Germinal center (tissue), 1 donor: ENCODE data around the gene CFL1.
"Not testable (repeated sequence)": the region's sequence is repeated elsewhere in the genome, so short reads cannot be mapped to it uniquely, and the experiment has no call there.

Experiments used
- DNase-seq: peaks from one replicate; pipeline ENCODE4 v3.0.0; 2012; ENCODE audit warnings: mixed read lengths, low spot score

Gene CFL1

DNA sequence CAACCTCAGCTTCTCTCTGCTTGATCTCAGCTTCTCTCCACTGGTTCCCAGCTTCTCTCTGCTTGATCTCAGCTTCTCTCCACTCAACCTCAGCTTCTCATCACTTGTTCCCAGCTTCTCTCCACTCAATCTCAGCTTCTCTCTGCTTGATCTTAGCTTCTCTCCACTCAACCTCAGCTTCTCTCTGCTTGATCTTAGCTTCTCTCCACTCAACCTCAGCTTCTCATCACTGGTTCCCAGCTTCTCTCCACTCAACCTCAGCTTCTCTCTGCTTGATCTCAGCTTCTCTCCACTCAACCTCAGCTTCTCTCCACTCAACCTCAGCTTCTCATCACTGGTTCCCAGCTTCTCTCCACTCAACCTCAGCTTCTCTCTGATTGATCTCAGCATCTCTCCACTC is 25.7 kb downstream of the CFL1 start:
- DNase-seq, result not testable (repeated sequence)

DNA sequence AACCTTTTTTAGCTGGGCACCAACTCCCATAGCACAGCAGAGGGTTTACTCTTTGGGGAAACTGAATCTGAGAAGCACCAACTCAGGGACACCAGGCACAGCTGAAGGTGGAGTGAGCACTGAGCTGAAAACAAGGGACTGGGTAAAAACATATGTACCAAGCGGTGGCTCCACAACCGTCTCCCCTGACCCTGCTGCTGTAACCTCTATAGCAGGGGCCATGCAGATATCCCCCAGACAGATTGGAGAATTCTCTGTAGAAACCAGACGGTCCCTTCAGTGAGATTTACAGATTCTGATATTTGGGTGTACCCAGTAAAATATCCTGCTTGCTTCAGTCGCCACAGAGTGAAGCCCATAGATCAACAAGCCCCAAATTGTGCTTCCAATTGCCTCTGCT is 28.5 kb downstream of the CFL1 start:
- DNase-seq, result no peak

DNA sequence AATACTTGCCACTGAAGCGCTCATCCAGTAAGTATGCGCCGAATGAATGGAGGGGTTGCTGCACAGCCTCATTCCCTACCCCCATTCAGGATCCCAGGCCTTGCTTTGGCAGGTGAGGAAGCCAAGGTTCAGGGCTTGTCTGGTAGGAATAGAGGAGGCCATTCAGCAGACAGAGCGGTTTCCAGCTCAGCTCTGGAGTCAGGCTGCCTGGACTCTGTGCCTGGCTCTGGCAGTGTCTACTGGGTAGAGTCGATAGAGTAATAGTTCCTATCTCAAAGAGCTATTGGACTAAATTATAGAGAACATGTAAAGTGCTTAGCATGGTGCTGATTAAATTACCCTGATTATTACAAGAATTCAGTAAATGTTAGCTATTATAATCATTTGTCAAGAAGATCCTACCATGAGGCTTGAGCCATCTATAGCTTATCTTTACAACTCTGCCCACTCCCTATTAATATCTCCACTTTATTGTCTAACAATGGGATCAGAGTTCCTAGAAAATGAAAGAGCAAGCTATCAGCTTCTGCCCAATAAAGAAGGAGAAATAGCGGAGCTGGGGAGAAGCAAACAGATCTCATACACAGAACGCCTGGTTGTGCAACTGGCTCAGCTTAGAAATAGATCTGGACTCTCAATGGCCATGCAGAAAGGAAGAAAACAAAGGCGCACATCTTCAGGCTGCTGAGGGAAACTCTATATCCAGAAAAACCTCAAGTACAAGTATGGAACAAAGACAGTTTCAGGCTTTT is 30.8 kb downstream of the CFL1 start:
- no peak for DNase-seq

DNA sequence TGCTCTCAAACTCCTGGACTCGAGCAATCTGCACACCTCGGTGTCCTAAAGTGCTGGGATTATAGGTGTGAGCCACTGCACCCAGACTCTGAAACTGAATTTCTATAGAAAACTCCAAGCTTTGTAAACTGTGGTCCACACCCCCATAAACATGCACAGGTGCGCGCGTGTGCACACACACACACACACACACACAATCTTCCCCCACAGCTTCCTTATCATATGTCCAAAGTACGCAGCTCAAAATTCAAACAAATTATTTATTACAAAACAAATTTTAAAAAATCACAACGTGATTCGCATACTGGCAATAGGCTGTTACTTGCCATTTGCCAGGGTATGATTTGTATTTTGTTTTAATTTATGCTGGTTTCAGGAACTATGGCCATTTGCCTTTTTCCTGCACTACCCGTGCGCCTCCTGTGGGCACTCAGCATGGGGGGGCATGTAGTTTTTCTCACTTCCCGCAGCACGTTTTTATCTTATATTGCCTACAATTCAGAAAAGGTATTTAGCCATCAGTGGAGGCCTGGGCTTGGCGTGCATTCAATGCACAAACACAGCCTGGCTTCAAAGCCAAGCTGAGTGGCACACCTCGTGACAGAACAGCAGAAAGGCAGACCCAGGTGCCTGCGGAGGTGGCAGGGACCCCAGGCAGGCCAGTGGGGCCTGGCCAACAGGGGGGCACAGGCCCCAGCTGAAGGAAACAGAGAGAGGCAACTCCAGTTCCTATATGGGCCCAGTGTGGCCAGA is 35.0 kb downstream of the CFL1 start:
- no peak for DNase-seq

DNA sequence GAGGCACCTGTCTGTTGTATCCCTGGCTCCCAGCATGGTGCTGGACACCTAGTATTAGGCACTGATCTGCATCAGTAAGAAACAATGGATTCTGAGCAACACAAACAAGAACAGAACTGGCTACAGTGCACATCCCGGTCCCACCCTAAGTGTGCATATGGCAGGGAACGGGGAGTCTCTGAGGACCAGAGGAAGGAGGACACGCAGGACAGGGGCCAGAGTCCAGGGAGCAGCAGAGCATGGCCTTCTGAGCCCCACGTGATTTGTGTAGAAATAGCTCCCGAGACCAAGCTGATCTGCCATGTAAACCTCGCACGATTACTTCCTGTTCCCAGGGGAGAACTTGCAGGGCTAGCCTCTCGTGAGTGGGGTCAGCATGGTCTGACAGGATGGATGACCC is 36.9 kb downstream of the CFL1 start:
- no peak for DNase-seq

DNA sequence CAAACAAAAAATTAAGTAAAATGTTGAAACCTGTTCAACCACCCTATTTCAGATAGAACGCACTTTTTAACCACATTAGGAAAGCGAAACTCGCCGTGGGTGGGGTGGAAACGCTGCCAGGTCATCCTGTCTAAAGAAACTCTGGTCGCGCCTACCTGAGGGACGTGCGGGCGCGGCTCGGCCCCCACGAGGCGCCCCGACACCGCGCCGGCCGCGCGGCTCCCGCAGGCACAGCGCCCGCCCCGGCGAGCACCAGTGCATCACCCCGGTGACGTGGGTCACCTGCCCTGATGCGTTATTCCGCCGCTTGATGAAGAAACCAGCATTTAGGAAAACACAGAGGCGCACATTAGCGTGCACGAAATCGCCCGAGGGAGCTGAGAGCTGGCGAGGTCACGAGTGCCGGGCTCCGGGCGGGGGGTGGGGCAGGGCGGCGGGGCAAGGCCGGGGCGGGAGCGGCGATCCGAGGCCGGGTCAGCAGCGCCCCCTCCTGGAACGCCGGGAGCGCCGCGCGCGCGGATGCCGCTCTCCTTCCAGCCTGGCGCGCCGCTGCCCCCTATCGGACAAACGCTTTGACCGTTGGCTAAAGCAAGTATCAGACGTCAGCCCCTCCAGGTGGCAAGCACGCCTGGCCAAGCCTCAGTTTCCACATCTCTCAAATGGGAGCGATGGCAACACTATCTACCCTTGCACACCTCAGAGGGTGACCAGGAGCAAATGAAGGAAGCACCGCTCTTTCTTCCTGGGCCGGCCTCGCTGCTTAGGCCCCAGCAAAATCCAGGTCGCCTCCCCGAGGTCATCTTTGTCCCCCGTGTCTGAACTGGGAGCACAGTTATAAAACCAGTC is 39.9 kb downstream of the CFL1 start:
- peak; percentile 93 for DNase-seq

DNA sequence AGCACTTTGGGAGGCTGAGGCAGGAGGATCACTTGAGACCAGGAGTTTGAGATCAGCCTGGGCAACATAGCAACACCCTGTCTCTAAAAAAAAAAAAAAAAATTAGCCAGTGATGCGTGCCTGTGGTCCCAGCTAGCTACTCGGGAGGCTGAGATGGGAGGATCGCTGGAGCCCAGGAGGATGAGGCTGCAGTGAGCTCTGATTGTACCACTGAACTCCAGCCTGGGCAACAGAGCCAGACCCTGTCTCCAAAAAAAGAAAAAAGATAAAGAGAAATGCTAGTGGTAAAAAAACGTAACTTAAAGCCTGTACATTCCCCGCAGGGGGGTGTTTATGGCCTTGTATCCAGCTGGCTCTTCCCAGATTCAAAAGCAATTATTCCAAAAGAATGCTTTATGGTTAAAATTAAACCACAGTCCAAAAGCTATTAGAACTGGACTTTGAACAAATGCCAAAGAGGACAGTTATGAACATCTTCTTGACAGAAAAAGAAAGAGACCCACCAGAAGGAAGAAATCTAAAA is 40.6 kb downstream of the CFL1 start:
- no peak for DNase-seq

DNA sequence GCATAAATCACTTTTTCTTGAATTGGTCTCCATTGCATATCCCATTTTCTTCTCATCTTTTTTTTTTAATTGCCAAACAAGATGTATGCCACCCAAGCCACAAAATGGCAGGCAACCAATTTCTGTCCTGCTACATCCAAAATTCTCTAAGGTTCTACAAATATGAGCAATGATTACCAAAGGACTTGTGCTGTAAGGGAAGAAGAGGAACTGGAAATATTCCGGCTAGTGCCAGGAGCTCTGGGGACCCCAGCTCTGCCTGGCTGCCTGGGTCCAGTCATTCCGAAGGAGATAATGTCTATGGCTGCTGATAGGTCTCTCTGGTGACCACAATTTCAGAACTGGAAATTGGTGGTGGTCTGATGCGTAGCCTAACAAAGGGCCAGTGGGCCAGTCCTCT is 41.3 kb downstream of the CFL1 start:
- no peak for DNase-seq

DNA sequence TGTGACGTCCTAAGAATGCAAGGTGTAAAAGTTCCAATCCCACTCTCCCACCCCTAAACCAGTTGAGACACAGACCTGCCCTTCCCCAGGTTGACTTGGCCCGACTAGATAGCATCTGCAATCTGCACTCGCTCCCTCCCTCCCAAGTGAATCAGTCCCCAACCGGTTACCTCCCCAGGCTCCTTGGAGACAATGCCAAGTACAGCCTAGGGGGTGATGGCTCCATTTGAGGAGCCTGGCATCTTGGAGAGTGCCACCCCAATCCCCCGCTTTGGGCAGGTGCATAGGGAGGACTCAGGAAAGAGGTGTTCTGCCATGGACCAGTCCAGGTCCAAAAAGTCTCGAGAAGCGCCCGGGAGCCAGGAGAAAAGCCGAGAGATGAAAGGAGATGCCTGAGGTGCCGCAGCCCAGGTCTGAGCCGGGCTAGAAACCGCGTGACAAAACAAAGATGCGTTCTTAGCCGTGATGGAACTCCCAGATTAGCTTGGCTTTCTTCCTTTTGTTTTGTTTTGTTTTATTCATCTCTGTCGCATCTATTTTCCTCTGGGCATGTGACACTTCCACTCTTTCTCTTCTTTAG is 42.9 kb downstream of the CFL1 start:
- no peak for DNase-seq

DNA sequence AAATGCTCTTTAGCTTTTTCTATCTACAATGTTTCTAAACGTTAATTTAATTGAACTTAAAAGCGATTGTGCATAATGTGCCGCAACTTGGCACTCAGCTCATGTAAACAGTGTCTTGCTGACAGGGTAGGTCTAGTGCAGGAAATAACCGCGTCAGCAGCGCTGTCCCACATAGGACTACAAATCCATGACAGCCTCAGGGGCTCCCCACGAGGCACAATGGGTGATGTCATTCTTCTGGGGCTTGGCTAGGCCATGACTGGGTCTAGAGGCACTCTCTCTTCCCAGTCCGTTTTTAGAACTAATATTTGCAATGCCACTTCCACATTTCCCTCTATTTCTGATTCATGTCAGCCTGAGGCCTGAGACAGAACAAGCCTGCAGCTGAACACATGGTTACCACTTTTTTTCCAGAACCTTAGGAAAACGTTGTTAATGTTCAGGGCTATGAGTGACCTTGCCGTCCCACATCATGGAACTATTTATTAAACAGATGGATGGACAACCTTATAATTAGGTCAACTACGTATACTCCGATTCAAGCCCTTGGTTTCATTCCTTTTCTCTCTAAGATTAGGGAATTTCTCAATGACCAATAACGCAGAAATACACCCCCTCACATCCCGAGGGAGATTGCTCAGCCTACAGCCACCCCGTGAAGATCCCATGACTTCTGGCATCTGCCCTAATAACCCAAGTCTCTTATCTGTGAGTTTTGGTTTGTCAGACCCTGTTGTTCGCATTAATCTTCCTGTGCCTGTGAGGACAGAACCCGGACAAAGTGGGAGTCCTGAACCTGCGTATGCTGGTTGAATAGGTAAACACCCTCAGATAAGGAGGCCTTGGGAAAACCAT is 43.6 kb downstream of the CFL1 start:
- DNase-seq, result no peak

DNA sequence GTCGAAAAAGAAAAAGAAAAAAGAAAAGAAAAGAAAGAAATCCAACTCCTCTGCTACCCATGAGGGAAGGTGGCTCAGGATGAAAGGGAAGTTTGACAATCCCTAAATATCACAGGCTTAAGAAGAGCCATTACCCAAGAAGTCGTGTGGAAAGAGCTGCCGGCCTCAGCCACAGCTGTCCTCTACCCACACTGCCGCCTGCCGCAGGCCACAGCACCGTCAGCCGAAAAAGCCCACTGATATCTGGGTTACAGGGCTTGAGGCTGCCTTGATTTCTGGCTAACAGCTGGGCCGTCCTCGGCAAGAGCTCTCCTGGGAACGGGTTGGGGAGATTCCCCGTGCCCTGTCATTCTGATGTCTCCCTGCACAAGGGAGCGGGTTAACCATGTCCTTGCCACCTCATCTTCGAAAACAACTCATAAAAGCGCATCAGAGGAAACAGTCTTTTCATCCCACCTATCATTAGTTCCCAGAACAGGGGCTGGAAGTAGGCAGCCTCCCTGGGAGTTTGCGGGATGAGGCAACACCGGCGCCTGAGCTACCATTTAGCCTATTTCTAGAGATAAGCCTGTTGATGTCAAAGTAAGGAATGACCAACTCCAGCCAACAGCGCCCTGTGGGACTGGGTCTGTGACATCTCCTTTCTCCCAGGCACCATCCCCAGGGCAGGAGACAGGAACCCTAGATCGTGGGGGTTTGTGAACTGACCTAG is 46.1 kb downstream of the CFL1 start:
- DNase-seq, result no peak

DNA sequence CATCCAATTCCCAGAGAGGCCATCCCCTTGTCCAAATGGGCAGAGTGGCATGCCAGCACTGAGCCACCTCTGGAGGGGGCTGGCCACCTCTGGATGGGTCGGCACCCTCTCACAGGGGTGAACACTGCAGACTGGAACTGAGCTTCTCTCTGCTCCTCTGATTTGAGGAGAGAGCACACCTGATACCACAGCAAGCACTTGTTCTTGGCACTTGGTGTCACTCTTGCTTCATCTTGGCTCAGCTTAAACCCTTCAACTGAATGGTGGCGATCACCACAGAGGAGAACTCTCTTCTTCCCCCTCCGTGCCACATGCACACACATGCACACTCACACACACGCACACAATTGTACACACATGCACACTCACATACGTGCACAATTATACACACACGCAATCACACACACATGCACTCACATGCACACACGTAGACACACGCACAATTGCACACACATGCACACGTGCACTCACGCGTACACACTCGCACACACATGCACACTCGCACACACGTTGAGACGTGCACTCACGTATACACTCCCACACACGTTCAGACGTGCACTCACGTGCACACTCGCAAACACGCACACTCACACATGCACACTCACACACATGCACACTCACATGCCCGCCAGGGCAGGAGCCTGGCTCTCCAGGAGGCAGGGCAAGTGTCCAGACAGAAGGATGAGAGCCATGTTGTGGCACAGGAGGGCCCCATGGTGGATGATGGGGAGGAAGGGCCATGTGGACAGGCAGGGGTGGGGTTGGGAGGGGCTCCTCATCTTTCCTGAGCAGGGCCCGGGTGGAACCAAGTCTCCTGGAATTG is 47.7 kb downstream of the CFL1 start:
- no peak for DNase-seq

DNA sequence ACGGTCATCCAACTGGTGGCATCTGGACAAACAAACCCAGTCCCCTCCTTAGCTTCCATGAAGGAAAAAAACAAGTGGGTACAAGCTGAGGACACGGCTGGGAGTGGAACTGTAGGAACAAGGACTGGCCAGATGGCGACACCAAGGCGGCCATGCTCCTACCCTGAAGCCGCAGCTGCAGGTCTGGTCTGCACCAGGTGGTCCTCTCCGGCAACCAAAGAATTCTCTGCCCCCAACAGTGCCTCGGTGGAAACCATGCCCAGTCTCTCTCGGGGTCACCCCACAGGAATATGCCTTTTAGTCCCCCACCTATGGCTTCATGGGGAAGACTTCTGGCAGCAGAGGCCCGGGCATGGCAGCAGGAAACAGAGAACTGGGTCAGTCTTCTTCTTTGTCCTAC is 48.5 kb downstream of the CFL1 start:
- no peak for DNase-seq

DNA sequence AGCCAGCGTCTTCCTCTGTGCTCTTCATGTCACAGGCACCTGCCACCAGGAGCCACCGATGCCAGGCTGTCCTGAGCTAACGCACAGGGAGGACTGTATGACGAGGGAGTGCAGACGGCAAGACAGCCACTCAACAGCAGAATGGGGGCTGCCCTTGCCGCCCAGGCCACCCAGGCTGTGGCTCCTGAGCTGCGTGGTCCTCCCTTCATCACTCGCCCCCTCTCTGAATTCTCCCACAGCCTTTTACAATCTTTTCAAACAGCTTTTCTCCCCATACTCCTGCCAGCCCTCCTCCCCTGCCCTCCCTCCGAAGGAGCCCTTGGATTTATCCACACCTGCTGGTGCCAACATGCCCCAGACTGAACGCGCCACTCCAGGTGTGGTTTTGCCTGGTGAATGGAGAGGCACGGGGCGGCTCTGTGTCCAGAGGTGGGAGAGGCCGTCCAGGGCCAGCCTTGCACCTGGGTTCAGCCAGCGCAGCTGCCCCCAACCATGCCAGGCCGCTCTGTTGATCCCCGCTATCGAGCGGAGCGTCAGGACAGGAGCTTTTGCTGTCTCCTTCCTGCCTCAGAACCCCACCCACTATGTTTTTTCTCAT is 49.1 kb downstream of the CFL1 start:
- DNase-seq, result no peak

DNA sequence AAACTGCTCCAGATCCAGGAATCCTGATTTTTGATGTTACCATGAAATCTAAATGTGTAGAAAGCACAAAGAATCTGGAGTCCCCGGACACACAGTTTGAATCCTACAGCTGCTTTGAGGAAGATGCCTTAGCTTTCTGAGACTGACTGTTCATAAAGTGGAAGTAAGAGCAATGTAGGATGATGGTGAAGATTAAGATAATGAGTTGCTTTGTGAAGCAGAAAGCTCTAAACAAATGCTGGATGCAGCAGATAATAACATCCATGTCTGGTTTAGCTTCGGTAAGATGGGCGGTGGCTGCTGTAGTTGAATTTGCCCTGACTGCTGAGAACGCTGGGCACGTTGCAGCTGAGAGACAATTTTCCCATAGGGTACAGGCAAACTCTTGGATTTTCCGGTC is 51.0 kb downstream of the CFL1 start:
- DNase-seq, result no peak
